HCT116 (cell line): ENCODE measurements around the gene CALCOCO1.

Experiments
- CTCF ChIP-seq, 3 experiments: fragments of 200-600 bp in 1 of 3; sonication (generic) in 1 of 3; IDR thresholded peaks in 2 of 3; conservative IDR thresholded peaks in 1 of 3; 2 replicates each; pipeline ENCODE4 v1.5.1; 2012 to 2017; ENCODE audit warnings: low read depth in 2 of 3, low read length in 2 of 3, antibody characterized with exemption in 1 of 3, borderline replicate concordance in 1 of 3, control low read depth in 1 of 3, mild to moderate bottlenecking in 1 of 3, mixed read lengths in 1 of 3, mixed run types in 1 of 3, moderate library complexity in 1 of 3; ENCODE audit not compliant: insufficient read depth in 1 of 3
- EGR1 ChIP-seq: IDR thresholded peaks from 2 replicates; pipeline ENCODE4 v1.6.1; 2012; ENCODE audit warnings: low read depth
- EZH2 ChIP-seq: fragments of 200-600 bp; sonication (generic); IDR thresholded peaks from 2 replicates; pipeline ENCODE4 v1.6.1; 2017; ENCODE audit warnings: antibody characterized with exemption, mixed run types
- EZH2phosphoT487 ChIP-seq: fragments of 200-600 bp; IDR thresholded peaks from 2 replicates; pipeline ENCODE4 v1.6.1; 2018; ENCODE audit warnings: antibody characterized with exemption, borderline replicate concordance
- JUND ChIP-seq: IDR thresholded peaks from 2 replicates; pipeline ENCODE4 v1.6.1; 2012
- MAX ChIP-seq: IDR thresholded peaks from 2 replicates; pipeline ENCODE4 v1.6.1; 2012
- POLR2A ChIP-seq: IDR thresholded peaks from 2 replicates; pipeline ENCODE4 v1.7.0; 2011; ENCODE audit warnings: borderline replicate concordance; ENCODE audit not compliant: insufficient read depth, insufficient read length; ENCODE audit errors: extremely low read depth
- POLR2AphosphoS5 ChIP-seq: IDR thresholded peaks from 2 replicates; pipeline ENCODE4 v1.6.1; 2011; ENCODE audit warnings: mild to moderate bottlenecking, low read depth, low read length, moderate library complexity
- REST ChIP-seq: IDR thresholded peaks from 2 replicates; pipeline ENCODE4 v1.6.1; 2012; ENCODE audit warnings: low read depth
- YY1 ChIP-seq: IDR thresholded peaks from 2 replicates; pipeline ENCODE4 v1.6.1; 2011; ENCODE audit warnings: low read length, low read depth, moderate library complexity, mild to moderate bottlenecking; ENCODE audit not compliant: insufficient replicate concordance; ENCODE audit errors: extremely low read depth
- ZBTB33 ChIP-seq: IDR thresholded peaks from 2 replicates; pipeline ENCODE4 v1.6.1; 2011; ENCODE audit warnings: mild to moderate bottlenecking, low read length, moderate library complexity; ENCODE audit not compliant: insufficient replicate concordance; ENCODE audit errors: extremely low read depth
- ZNF274 ChIP-seq: fragments of 200-500 bp; sonication (Bioruptor generic); IDR thresholded peaks from 2 replicates; pipeline ENCODE4 v1.6.1; 2014; ENCODE audit warnings: mild to moderate bottlenecking, low read depth, low read length, inconsistent platforms

GRCh38 chr12:53700567-53700966, 26.7 kb downstream of the CALCOCO1 start:
- TF ChIP-seq EZH2: no peak
- no peak for TF ChIP-seq EZH2phosphoT487
- TF ChIP-seq JUND: no peak
- no peak for TF ChIP-seq CTCF (IDR thresholded peaks at IDR 0.05 in 2 of 3, conservative IDR thresholded peaks at IDR 0.05 in 1 of 3; ENCODE audit: borderline replicate concordance in 1 of 3, insufficient read depth in 1 of 3, low read depth in 2 of 3, low read length in 2 of 3)
- TF ChIP-seq MAX: no peak
- TF ChIP-seq POLR2A: no peak
- TF ChIP-seq ZNF274: no peak
- TF ChIP-seq POLR2AphosphoS5: no peak
- no peak for TF ChIP-seq ZBTB33
- TF ChIP-seq EGR1: no peak
- TF ChIP-seq YY1: no peak
- no peak for TF ChIP-seq REST
